NCI-H1694 treated with DMSO at 0.1 percent for 48 hours (cell line): ENCODE results near the gene SLC5A4.
"Not testable (repeated sequence)": the region's sequence is repeated elsewhere in the genome, so short reads cannot be mapped to it uniquely, and the experiment has no call there.

Experiments used
- DNase-seq: peaks from one replicate; lab custom pipeline; 2025; lab: John Stamatoyannopoulos, UW

SLC5A4 gene

DNA sequence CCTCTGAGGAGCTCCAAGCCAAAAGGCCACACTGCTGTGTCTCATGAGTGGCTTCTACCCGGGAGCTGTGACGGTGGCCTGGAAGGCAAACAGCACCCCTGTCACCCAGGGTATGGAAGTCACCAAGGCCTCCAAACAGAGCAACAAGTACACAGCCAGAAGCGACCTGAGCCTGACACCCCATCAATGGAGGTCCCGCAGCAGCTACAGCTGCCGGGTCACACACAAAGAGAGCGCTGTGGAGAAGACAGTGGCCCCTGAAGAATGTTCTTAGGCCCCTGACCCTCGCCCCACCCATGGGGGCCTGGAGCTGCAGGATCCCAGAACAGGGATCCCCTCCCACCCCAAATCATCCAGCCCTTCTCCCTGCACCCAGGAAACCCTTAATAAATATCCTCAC lies 55.2 kb downstream of the SLC5A4 start:
- no peak for DNase-seq

DNA sequence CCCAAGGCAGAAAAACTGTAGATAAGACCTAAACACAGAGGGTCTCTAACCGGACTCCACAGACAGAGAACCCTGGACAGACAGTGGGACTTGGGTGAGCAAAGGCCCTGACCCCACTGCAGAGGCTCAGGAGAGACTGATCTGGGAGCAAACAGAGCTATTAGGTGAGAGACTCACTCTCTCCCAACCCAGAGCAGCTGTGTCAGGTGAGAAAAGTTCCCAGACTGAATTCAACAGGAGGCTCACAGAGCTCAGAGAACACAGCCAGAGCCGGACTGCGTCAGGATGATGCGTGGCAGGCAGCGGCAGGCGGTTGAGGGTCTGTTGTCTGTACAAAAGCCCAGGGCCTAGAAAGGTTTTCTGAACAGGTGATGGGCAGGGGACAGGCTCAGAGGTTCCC lies 55.8 kb downstream of the SLC5A4 start:
- no peak for DNase-seq

DNA sequence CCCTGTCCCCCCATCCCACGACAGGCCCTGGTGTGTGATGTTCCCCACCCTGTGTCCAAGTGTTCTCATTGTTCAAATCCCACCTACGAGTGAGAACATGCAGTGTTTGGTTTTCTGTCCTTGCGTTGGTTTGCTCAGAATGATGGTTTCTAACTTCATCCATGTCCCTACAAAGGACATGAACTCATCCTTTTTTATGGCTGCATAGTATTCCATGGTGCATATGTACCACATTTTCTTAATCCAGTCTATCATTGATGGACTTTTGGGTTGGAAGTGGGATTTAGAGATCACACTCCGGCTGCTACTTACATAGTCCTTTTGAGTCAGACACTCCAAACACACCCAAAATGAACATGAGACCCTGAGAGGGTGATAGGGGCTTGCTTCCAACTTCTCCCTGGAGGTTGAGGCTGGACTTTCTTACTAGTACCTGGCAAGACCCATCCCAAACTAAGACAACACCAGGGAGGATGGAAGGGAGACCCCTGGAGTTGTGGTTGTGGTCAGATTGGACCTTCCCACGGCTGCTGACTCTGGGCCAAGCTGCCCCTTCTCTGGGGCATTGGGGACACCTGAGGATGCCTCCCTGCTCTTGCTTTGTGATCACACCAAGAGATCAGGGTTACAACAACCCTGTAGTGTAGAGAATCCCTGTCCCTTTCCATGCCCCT lies 57.5 kb downstream of the SLC5A4 start:
- not testable (repeated sequence) for DNase-seq

DNA sequence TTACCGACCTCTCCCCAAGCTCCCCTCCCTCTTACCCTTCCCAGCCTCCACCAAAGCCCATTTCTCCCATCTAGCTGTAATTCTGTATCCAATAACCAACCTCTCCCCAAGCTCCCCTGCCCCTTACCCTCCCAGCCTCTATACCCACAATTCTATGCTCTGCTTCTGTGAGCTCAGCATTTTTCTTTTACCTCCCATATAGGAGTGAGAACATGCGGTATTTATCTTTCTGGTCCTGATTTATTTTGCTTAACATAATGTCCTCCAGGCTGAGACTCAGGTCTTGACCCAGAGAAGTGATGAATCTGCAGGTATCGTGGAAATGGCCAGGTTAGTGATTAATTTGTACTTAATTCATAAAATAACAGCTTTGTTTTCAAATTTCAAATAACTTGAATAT lies 59.2 kb downstream of the SLC5A4 start:
- DNase-seq: not testable (repeated sequence)

DNA sequence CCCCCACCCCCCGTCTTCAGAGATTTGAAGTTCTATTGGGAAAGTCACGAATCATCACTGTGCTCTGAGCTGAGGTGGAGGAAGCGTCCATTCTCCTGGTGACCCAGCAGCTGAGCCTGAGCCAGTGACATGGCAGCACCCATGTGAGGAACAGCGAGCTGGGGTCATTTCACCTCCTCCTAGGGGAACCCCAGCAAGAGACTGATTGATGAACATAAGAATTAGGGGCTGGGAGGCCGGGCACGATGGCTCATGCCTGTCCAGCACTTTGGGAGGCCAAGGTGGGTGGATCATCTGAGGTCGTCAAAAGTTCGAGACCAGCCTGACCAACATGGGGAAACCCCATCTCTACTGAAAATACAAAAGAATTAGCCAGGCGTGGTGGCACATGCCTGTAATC lies 61.8 kb downstream of the SLC5A4 start:
- not testable (repeated sequence) for DNase-seq

DNA sequence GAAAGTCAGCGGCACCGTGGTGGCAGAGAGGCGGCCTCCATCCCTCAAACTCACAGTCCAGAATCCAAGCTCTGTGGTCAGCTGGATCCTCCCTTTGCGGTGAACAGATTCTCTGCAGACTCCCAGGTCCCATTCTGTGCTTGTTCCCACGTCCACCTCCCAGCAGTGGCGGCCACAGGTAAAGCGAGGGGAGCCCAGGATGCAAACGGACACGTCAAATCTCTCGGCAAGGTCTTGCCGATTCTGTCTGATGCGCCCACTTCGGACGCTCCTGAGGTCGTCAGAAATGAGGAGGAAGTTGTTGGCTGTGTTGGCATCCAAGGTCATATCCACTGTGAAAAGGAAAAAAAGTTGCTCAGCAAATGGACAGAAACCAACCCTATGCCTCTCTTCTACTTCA lies 64.1 kb downstream of the SLC5A4 start:
- not testable (repeated sequence) for DNase-seq

DNA sequence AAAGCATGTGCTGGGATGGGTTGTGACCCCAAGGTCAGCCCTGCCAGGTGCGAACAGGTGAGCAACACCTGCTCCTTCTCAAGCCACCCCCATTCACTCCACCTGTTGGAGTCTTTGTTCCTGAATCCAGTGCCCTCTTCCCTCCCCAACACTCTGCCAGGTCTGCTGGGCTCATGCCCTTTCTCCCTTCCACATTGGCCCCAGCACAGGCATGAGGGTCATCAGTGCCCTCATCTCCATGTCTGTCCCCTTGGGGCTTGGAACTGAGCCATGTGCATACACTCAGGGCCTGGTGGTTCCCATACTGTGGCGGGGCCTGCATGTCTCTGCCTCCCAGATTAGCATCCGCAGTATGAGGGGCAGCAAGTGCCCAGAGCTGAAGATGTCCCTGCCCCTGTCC lies 69.3 kb downstream of the SLC5A4 start:
- no peak for DNase-seq

DNA sequence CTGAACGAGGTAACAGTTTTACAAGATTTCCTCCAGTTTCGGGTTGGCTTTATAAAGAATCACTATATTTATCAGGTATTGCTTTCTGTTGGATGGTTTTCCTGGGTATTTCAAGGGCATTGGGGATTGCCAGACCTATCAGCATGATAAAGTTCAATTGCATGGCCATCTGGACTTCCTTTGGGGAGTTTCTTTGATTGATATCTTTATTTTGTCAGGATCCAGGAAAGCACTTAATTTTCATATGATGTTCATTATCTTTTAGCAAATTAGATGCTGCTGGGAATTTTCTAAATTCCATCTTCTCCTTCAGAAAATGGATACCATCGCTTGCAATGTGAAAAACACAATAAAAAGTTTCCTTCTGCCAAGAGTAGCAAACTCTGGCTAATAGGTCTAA lies 71.5 kb downstream of the SLC5A4 start:
- no peak for DNase-seq

DNA sequence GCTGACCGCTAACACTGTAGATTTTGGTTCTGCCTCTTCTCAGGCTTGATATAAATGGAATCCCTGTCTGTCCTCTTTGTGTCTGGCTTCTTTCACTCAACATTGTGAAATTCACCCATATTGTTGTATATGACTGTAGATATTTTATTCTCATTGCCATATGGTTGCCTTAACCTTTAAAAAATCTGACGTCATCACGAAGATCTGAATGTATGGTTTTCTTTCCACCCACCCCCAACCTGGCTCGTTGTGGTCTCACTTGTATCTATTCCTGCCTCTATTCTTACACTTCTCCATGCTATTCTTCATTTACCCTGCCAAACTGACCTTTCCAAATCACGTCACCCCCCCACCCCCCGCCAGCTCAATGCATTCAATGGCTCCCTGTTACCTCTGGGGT lies 74.1 kb downstream of the SLC5A4 start:
- DNase-seq: no peak

DNA sequence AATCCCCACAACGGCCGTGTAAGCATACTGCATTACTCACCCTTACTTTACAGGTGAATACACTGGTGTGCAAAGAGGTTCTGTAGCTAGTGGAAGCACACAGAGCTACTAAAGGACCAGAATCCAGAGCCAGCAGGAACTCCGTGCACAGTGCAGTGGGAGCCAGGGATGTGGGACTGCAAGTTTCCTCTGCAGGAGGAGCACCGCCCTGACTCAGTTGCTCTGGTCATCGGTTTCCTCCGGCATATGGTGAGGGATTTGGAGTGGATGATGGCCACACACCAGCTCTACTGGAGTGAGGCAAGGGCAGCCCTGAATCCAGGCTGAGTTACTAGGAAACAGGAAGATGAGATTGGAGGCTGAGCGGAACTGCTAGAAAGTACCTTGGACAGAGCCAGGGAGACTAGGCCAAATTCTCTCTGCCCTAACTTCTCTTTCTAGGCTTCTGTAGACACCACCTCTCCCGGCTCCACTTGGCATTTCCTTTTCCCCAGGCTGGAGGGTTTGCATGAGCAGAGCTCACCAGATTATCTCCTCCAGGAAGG lies 77.9 kb downstream of the SLC5A4 start:
- DNase-seq: no peak

DNA sequence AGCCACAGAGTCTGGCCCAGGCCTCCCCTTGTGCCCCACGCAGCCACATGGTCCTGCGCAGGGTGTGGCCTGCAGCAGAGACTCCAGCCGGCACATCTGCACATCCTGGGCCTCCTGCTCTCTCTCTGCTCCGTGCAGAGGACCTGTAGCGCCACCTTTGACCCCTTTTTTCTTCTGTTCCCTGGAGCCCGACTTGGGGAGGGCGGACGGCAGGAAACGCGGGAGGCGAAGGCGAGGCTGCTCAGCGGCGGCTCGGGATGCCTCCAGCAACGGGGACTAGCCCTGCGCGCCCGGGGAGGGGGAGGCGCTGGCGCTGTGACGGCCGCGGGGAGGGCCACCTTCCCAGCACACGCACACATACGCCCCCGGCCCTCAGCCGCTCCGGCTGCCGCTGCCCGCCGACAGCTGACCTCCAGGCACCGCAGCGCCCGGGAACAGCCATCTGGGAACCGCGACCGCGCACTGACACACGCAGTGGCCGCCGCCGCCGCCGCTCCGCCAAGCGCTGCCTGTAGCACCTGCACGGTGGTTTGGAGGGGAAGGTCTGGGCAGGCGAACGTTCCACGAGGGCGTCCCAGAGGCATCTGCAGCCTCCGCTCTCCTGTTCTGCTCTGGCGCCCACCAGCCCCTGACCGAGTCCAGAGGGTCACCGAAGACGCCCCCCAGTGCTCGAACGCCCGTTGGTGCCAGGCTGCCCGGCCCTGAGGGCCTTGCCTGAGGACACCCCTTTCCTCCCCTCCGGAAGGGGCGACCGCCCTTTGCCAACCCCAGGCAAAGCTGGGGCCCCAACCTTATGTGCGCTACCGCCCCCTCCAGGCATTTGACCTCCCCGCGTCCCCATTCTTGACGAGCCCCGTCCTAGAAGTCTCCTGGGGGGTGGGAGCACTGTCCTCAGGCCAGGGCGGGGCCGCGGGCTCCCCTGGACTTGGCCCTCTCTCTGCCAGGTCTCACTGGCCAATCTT lies 79.2 kb downstream of the SLC5A4 start:
- peak; percentile 5 for DNase-seq

DNA sequence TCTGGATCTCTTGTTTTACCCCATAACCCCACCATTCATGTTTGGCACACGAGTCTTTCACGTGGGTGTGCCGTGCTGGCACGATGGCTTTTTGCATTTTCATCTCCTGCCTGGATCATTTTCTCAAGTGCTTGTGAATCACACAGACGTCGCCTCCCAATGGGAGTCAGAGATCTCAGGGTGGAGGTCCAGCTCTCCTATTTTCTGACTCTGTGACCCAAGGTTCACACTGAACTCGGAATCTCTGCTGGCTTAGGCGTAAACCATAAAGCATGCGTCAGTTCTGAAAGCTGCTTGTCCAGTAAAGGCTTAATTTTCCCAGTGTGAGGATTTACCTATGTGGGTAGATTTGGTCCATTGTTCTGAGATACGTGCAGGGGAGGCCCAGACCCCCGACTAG lies 80.0 kb downstream of the SLC5A4 start:
- DNase-seq: no peak
